GM18502 (cell line): ENCODE data around the gene DTL.

Experiments
- ATAC-seq: cut with Tn5 transposase; IDR thresholded peaks from one replicate; pipeline ENCODE4 v1.9.1; 2021; ENCODE audit warnings: mild to moderate bottlenecking; ENCODE audit not compliant: unreplicated experiment, poor library complexity

The DTL gene

DNA sequence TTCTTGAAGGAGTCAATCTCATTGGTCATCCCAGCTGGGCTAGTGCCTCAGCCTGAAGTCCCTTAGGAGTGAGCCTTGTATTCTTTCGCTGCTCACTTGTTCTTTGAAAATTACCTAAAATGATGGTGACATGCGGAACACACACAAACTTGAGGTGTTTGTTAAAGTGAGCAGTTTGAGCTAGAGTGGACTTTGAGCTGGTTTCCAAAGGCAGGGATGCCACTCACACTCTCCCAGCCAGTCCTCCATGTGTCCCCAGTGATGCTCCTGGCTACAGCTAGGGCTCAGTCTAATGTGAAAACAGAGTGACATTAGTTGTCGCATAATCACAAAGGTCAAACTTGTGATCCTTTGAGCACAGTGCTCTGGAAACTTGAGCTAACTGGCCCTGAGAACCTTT is 84.3 kb downstream of the DTL start:
- ATAC-seq, result no peak

DNA sequence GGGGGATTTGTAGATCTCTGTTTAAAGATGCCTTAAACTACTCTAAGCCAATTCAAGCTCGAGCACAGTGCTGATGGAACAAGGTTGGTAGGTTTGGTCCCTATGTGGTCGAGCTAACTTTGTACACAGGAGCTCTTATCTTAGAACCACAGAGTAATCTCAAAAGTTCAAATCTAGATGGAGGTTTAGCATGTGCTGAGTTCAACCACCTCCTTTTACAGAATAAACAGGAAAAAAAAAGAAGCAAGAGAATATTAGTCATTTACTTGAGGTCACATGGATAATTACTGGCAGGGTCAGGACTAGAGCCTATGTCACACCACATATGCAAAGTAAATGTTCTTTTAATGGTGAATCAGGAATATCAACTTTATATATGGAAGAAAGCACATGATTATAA is 86.2 kb downstream of the DTL start:
- ATAC-seq, result no peak

DNA sequence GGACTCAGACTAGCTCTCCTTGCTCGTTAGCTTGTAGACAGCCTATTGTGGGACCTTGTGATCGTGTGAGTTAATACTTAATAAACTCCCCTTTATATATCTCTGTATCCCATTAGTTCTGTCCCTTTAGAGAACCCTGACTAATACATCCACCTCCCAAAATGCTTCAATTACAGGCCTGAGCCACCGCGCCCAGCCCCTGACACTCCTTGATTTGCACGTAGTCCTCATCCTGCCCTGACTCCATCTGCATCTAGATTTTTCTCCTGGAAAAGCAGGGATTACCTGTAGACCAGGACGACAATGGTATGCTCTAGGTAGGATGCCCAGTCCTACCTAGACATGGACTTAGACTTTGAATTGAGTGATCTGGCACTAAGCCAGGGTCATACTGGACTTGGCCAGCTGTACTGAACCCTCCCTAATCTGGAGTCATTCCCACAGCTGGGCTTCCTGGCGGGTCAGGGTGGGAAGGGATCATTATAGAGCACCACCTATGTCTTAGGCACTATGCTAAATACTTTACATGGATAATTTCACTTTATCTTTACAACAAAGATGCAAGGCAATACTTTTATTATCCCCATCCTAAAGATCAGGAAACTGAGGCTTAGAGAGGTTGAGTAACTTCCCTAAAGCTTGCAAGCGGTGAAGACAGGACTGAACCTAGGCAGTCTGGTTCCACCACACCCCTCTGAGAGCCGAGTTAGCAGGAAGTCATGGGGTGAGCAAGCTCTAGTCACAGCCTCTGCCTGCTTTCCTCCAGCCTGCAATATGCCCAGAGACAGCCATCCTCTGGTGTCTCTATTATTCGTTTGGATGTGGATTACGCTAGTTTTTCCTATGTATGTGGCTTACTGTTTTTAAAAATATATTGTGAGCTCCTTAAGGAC is 89.4 kb downstream of the DTL start:
- no peak for ATAC-seq

DNA sequence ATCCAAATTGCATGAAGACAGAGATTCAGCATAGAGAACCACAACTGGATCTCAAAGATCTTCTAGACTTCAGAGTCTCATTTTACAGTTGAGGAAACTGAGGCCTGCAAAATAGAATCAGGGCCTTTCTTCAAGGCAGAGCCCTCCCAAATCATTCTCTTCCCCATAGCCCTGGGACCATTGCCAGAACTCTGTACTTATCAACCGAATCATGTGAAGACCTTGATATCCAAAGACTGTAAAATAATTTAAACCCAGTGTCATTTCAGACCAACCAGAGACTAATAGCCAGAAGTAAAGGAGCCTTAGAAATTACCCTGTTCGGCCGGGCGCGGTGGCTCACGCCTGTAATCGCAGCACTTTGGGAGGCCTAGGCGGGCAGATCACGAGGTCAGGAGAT is 90.1 kb downstream of the DTL start:
- ATAC-seq, result no peak

DNA sequence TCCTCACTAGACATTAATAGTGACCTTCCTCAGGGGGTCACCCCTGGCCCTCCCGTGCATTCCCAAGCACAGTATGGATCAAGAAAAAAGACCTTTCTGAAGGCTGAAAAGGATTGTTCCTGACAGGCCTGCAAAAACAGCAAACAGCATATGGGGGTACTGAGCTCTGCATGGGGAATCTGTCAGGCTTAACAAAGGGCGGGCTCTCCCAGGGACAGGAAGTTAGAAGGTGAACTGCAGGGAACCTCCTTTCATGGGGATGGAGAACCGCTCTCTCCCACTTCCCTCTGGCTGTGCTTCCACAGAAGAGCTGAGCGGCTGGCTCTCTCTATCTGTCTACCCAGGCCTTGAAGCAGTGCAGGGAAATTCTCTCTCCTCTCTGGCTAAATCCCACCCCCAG is 91.7 kb downstream of the DTL start:
- ATAC-seq, result no peak

DNA sequence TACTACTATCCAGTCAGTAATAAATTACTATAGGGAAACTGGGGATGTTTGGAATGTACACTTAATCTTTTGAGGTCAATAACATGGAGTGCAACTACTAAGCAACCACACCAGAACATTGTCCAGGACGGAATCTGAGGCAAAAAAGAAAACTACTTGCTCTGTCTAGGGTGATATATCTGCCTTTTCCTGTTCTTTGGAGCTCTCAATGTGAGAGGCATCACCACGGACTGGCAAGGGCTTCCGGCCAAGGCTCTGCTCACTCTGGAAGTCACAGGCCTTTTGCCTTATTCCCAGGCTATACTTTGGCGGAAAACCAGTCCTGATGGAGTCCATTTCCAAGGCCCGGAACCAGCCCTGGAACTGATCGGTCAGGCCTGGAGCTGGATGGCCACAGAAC is 94.2 kb downstream of the DTL start:
- no peak for ATAC-seq

DNA sequence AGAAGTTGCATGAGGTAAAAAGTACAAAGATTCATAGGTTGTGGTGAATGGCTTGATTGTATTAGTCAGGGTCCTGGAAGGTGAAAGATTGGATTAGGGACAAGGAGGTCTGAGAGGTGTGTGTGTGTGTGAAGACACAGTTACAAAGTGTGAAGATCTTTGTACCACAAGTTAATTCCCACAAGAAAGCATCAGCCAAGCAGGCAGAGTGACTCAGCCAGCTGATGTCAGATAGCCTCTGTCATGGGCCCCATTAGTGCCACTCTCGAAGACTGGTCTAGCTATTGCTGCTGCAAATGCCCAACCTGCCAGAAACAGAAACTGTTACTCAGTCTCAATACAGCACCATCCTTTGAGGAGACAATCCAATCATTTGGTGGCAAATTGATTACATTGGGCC is 96.5 kb downstream of the DTL start:
- ATAC-seq, result no peak

DNA sequence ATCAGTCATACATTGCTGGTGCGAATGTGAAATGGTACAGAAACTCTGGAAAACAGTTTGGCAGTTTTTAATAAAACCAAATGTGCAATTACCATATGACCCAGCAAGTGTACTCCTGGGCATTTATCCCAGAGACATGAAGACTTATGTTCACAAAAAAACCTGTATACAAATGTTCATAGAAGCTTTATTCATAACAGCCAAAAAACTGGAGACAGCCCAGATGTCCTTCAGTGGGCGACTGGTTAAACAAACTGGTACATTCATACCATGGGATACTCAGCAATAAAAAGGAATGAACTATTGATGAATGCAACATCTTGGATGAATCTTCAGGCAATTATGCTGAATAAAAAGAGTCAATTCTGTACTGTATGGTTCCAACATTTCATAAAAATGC is 97.8 kb downstream of the DTL start:
- no peak for ATAC-seq

DNA sequence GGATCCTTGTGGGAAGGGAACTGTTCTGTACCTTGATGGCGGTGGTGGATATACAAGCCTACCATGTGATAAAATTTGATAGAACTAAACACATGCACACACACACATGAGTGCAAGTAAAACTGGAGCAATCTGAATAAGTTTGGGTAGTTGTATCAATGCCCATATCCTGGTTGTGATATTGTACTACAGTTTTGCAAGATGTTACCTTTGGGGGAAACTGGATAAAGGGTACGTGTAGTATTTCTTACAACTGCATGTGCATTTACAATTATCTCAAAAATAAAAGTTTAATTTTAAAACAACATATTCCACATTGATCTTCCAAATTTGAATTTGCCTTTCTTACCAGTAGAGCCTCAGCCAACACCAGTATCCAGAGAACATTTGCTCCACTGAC is 99.6 kb downstream of the DTL start:
- ATAC-seq, result no peak

DNA sequence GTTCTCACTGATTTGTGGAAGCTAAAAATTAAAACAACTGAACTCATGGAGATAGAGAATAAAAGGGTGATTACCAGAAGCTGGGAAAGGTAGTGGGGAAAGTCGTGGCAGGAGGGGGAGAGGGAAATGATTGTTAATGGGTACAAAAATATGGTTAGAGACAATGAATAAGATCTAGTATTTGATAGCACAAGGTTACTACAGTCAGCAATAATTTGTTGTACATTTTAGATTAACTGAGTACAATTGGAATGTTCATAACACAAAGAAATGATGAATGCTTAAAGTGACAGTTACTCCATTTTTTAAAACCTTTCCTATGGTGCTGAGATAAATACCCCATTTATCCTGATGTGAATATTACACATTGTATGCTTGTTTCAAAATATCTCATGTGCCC is 102.3 kb downstream of the DTL start:
- ATAC-seq, result no peak

DNA sequence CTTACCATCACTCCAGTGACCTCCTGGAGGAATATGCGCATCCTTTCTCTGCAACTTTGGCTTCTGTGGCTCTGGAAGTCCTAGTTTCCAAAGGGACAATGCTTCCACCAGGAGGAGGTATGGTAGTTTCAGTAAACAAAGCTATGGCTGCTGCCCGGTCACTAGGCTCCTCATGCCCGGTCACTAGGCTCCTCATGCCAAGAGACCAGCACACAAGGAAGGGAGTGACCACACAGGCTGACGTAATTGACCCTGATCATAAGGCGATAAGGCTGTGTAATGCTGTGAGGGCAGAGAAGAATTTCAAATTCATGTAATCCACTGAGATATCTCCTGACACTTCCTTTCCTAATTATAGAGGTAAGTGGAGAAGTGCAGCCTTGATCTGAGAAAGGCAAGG is 102.9 kb downstream of the DTL start:
- ATAC-seq, result no peak

DNA sequence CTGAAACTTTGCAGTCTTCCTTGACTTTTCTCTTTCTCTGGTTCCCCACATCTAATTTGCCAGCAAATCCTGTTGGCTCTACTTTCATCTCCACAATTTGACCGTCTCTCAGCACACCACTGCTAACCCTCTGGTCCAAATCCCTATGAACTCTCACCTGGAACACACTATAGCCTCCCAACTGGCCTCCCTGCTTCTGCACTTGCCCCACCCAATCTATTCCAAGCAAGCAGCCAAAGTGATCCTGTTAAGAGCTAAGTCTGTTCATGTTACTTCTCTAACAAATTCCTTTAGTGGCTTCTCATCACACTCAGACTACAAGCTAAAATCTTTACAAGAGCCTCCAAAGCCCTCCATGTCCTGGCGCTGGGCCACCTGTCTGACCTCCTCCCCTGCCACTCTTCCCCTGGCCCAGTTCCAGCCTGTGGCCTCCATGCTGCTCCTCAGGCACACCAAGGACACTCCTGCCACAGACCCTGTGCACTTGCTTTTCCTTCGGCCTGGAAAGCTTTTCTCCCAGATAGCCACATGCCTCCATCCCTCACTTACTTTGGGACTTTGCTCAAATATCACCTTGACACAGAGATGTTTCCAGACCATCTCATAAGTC is 104.1 kb downstream of the DTL start:
- no peak for ATAC-seq

DNA sequence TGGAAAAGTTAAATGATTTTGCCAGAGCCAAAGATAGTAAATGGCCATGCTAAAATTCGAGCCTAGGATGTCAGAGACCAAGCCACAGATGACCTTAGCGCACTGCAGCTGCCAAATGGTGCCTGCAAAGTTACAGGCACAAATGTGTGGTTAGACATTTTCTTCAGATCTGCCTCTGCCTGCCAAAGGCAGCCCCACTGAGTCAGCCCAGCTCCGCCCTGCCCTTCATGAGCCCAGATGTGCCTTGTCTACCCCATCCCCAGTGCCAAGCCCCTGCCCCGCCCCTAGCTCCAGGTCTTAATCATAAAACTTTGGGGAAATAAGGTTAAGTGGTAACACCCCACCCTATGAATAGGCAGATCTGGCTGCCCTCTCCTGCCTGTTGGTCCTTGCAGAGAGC is 105.9 kb downstream of the DTL start:
- ATAC-seq, result no peak

DNA sequence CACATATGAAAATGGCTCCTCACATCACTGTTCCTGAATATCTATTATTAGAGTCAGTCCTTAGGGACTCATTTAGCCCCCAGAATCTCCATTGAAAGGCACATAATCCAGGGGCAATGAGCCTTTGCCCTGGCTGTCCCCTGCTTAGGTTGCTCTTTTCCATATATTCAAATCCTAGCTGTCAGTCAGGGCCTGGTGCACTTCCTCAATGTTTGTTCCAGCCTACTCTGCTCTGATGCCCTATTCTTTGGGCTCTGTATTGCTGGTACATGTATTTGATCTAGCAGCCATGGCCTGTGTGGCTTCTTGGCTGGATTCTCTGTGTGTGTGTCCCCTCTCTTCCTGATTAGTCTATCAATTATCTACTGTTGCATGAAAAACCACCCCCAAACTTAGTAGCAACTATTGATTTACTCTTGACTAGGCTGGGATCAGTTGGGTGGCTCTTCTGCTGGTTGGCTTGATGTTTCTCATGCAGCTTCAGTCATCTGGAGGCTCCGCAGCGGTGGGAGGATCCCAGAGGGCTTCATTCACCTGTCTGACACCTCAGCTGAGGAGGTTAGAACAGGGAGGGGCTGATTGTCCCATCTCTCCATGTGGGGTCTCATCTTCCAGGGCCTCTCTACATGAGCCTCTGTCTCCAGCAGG is 107.5 kb downstream of the DTL start:
- ATAC-seq, result no peak

DNA sequence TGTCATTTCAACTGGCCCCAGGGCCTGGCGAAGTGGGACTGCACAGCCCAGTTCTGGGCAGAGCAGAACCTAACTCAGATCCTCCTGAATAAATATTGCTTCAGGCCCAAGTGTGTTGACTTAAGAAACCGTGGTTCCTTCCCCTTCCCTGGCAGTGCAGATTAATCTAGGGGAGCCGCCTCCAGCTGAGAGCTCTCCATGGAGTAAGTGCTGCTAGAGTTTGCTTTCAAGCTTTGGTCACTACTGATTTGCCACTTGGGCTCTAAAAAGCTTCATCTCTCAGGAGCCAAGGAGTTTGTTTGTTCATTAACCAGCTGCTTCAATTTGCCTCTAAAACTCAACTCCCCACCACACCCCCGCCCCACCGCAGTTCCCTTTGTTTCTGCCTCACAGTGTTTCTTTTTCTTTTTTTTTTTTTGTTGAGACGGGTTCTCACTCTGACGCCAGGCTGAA is 112.1 kb downstream of the DTL start:
- ATAC-seq, result no peak

DNA sequence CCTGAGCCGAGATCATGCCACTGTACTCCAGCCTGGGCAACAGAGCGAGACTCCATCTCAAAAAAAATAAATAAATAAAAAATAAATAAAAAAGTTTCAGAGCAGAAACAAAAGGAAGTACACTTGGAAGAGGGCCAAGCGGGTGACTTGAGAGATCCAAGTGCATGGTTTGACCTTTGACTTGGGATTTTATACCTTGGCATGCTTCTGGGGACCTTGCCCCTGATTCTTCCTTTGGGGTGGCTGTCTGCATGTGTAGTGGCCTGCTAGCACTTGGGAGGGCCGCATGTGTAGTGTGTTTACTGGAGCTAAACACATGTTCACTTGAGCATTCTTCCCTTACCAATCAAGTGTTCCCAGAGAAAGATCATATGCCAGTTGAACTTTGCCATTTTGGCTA is 114.0 kb downstream of the DTL start:
- ATAC-seq, result no peak

DNA sequence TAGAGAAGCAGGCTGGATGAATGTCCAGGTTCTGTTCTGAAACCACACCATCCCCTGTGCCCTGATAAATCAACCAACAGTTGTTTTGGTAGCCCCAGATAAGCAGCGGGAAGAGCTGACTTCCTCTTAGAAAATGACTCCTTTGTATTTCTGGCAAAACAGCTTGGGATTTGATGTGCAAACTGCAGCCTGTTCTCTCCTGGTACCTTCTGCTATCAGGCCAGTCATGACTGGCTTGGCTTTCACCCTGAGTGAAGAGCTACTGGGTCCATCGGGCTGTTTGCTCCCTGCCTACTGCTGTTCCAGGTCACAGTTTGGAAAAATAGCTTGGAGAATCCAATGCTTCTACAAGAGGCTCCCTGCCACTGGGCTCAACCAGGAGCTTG is 116.8 kb downstream of the DTL start:
- ATAC-seq, result no peak

DNA sequence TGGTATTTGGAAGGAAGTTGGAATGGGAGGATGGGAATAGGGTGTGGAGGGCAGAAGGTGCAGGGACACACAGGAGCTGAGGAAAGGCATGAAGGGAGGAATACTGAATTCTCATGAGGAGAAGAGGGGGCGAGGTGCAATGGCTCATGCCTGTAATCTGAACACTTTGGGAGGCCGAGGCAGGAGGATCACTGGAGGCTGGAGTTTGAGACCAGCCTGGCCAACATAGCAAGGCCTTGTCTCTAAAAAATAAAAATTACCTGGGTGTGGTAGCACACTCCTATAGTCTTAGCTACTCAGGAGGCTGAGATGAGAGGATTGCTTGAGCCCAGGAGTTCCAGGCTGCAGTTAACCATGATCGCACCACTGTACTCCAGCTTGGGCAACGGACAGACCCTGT is 117.3 kb downstream of the DTL start:
- ATAC-seq, result no peak

DNA sequence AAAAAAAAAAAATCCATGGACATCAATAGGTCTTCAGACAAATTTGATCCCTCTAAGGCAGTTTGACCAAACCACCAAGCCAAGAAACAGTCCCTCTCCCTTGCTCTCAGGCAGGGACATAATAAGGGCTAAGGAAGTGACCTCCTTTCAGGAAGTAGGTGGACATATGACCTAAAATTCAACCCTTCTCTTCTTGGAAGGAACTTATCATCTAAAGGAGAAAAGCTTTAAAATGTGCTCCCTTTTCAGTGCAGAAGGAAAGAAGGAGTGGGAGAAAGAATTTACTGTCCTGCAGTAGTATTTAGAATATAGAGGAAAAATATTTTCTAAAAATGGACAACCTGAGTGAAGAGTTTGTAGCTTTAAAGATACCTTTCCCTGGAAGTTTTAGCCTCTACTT is 118.1 kb downstream of the DTL start:
- ATAC-seq, result no peak
